Prostate gland (tissue), 2 donors: ENCODE data around the gene MAP3K4. TPM values are rescaled to one million over a fixed set of nuclear protein-coding genes. Genes with fewer than 3 reads are reported as not detected.
"Not testable (repeated sequence)": the region's sequence is repeated elsewhere in the genome, so short reads cannot be mapped to it uniquely, and the experiment has no call there.

ENCODE experiments used
- DNase-seq: peaks from one replicate; pipeline ENCODE4 v3.0.0-alpha.2; 2019; ENCODE audit warnings: low spot score
- H3K27ac ChIP-seq, 2 donors: fragments of 200-600 bp; sonication (generic); 2 replicates each; pipeline ENCODE4 v1.5.1; 2017 to 2019
- H3K27me3 ChIP-seq: fragments of 200-600 bp; sonication (generic); replicated peaks from 2 replicates; pipeline ENCODE4 v1.5.1; 2019; ENCODE audit not compliant: insufficient read depth
- H3K36me3 ChIP-seq, 2 donors: fragments of 200-600 bp; sonication (generic); 1 replicate in 1 of 2; 2 replicates in 1 of 2; pipeline versions ENCODE4 v1.5.1 to v1.8.1; 2017 to 2019
- H3K4me1 ChIP-seq: fragments of 200-600 bp; sonication (generic); replicated peaks from 2 replicates; pipeline ENCODE4 v1.5.1; 2019
- H3K4me3 ChIP-seq, 2 donors: fragments of 200-600 bp; sonication (generic); 2 replicates each; pipeline ENCODE4 v1.5.1; 2017 to 2019
- H3K9me3 ChIP-seq: fragments of 200-600 bp; sonication (generic); 2 replicates; pipeline ENCODE4 v1.5.1; 2017
- POLR2A ChIP-seq: fragments of 450-650 bp; IDR thresholded peaks from one replicate; pipeline ENCODE4 v1.6.1; 2016; ENCODE audit warnings: antibody characterized with exemption, mild to moderate bottlenecking
- POLR2AphosphoS5 ChIP-seq: sonication (generic); formaldehyde crosslinking; IDR thresholded peaks from one replicate; pipeline ENCODE4 v1.6.1; 2017; ENCODE audit warnings: antibody characterized with exemption
- WGBS: methylation state at CpG from one replicate; pipeline ENCODE4 v1.1.5; 2018; 5-methylcytosine and 5-hydroxymethylcytosine counted together
- intact Hi-C: fragments of 100-400 bp; cut with DNase I; formaldehyde crosslinking; loops from one replicate; pipeline ENCODE4 v1.14.2; 2022
- total RNA-seq, 2 donors: library from RNA; depleted of rRNA; stranded (reverse); fragments of >200 nt; gene quantifications; one replicate each; pipeline ENCODE4 v1.1.0, GENCODE V29; 2016
- TF ChIP-seq, protein P1 (sequence below), 4 experiments: fragments of 200-600 bp in 2 of 4; fragments of 450-650 bp in 2 of 4; sonication (generic) in 2 of 4; IDR thresholded peaks; 1 replicate in 3 of 4; 2 replicates in 1 of 4; pipeline ENCODE4 v1.5.1; 2016 to 2019; ENCODE audit warnings: antibody characterized with exemption in 4 of 4, mild to moderate bottlenecking in 2 of 4, moderate library complexity in 2 of 4

Gene MAP3K4
- total RNA-seq, 2 donors from 2014 or later = 26.2 to 59.2 TPM

DNA sequence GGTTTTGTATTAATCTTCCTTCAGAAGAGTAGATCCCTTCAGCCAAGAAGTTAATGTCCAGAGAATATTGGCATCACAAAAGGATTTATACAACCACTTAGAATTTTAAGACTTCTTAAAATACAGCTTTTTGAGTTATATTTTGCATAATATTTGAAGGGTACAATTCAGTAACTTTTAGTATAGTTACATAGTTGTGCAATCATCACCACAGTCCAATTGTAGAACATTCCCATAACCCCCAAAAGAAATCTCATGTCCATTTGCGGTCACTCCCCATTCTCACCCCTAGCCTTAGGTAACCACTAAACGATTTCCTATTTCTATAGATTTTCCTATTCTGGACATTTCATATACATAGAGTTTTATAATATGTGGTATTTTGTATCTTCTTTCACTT lies 126.4 kb downstream of the MAP3K4 start:
- Histone ChIP-seq H3K27me3 (no peaks in the 10 kb centered on the region), H3K4me1 (no peaks in the 10 kb centered on the region), H3K4me3 (no peak overlapping the region), H3K9me3 (no peaks in the 10 kb centered on the region), H3K27ac (no peak overlapping the region), H3K36me3 (peaks cover 0 to 2% of the 10 kb centered on the region in 2 donors)
- 97% methylated on average over 2 of the region's 2 CpGs for WGBS
- TF ChIP-seq POLR2A (no peak), POLR2AphosphoS5 (no peak)
- TF ChIP-seq, protein P1, sequence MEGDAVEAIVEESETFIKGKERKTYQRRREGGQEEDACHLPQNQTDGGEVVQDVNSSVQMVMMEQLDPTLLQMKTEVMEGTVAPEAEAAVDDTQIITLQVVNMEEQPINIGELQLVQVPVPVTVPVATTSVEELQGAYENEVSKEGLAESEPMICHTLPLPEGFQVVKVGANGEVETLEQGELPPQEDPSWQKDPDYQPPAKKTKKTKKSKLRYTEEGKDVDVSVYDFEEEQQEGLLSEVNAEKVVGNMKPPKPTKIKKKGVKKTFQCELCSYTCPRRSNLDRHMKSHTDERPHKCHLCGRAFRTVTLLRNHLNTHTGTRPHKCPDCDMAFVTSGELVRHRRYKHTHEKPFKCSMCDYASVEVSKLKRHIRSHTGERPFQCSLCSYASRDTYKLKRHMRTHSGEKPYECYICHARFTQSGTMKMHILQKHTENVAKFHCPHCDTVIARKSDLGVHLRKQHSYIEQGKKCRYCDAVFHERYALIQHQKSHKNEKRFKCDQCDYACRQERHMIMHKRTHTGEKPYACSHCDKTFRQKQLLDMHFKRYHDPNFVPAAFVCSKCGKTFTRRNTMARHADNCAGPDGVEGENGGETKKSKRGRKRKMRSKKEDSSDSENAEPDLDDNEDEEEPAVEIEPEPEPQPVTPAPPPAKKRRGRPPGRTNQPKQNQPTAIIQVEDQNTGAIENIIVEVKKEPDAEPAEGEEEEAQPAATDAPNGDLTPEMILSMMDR (IDR thresholded peaks at IDR 0.05) = no peak
- intact Hi-C loops = no loop called here
- no peak for DNase-seq

DNA sequence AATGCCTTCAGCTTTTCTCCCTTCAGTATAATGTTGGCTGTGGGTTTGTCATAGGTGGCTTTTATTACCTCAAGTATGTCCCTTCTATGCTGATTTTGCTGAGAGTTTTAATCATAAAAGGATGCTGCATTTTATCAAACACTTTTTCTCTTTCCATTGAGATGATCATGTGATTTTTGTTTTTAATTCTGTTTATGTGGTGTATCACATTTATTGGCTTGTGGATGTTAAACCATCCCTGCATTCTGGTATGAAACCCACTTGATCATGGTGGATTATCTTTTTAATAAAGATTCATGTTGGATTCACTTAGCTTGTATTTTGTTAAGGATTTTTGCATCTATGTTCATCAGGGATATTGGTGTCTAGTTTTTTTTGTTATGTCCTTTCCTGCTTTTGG lies 131.8 kb downstream of the MAP3K4 start:
- H3K9me3 ChIP-seq, DNase-seq, H3K4me3 ChIP-seq, intact Hi-C loops, H3K36me3 ChIP-seq, H3K27ac ChIP-seq, H3K27me3 ChIP-seq, H3K4me1 ChIP-seq: not testable (repeated sequence)

DNA sequence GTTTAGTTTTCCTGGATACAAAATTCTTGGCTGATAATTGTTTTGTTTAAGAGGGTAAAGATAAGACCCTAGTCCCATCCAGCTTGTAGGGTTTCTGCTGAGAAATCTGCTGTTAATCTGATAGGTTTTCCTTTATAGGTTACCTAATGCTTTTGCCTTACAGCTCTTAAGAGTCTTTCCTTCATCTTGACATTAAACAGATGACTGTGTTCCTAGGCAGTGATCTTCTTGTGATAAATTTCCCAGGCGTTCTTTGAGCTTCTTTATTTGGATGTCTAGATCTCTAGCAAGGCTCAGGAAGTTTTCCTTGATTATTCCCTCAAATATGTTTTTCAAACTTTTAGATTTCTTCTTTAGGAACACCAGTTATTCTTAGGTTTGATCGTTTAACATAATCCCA lies 134.0 kb downstream of the MAP3K4 start:
- no peak overlapping the region for H3K4me3 ChIP-seq
- no peaks in the 10 kb centered on the region for H3K4me1 ChIP-seq
- TF ChIP-seq POLR2AphosphoS5 (no peak), POLR2A (no peak)
- TF ChIP-seq, protein P1 (IDR thresholded peaks at IDR 0.05) = no peak
- no peak overlapping the region for H3K27ac ChIP-seq
- intact Hi-C loops = no loop called here
- no peaks in the 10 kb centered on the region for H3K36me3 ChIP-seq
- 87% methylated on average over 2 of the region's 2 CpGs for WGBS
- H3K27me3 ChIP-seq = no peaks in the 10 kb centered on the region
- H3K9me3 ChIP-seq = no peaks in the 10 kb centered on the region
- no peak for DNase-seq

DNA sequence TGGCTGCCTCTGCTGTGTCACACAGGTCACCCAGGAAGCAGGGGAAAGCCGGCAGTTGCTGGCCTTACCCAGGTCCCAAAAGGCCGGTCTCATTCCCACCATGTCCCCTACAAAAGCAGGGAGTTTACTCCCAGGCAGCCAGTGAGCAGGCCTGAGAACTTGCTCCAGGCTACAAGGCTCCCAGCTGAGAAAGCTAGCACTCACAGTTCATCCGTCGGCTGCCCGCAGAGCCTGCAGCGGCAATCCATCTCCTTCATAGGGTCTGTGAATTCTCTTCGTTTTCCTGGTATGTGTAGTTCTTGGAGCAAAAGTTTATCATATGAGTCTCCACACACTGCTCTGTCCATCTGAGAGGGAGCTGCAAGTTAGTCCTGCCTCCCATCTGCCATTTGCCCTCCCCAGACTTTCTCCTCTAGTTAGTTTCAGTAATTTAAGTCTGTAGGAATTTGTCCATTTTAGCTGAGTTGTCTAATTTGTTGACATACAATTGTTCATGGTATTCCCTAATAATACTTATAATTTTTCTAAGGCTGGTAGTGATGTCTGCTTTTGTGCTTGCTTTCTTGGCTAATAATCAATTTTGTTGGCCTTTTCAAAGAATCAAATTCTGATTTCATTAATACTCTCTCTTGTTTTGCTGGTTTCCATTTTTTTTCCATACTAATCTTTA lies 135.6 kb downstream of the MAP3K4 start:
- WGBS = 98% methylated on average over 6 of the region's 7 CpGs
- Histone ChIP-seq H3K4me1 (no peaks in the 10 kb centered on the region), H3K9me3 (no peaks in the 10 kb centered on the region), H3K27ac (no peak overlapping the region), H3K27me3 (no peaks in the 10 kb centered on the region), H3K36me3 (no peaks in the 10 kb centered on the region), H3K4me3 (no peak overlapping the region)
- no peak for DNase-seq
- intact Hi-C loops = no loop called here
- TF ChIP-seq, protein P1 (IDR thresholded peaks at IDR 0.05) = no peak
- TF ChIP-seq POLR2A = no peak
- no peak for TF ChIP-seq POLR2AphosphoS5

DNA sequence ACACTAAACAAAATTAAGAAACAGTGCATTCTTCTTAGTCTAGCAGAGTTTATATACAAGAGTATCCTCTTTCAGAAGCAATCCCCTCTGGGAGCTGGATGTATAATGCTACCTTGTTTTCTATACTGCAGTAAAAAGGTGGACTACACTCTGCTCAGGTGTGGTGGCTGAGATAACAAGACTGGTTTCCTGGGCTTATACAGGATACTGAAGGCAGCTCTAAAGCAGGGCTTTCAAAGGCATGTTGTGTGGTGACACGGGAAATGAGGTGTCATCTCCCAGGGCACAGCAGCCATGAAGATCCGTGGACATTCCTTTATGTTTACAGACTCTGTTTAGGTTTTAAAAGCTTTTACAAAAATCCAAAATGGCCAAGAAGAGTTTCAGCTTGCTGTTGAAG lies 136.7 kb downstream of the MAP3K4 start:
- Histone ChIP-seq H3K27ac (no peak overlapping the region), H3K9me3 (no peaks in the 10 kb centered on the region), H3K4me1 (no peaks in the 10 kb centered on the region), H3K4me3 (no peak overlapping the region), H3K27me3 (no peaks in the 10 kb centered on the region), H3K36me3 (no peaks in the 10 kb centered on the region)
- intact Hi-C loops = no loop called here
- TF ChIP-seq POLR2A (no peak), POLR2AphosphoS5 (no peak)
- TF ChIP-seq, protein P1 (IDR thresholded peaks at IDR 0.05) = no peak
- 70% methylated on average over 2 of the region's 2 CpGs for WGBS
- DNase-seq = no peak
